LNCaP clone FGC (cell line): ENCODE data around the gene ACSS1.

ENCODE experiments used
- DNase-seq: peaks from one replicate; pipeline ENCODE4 v3.0.0-alpha.2; 2011; ENCODE audit warnings: low read depth
- H3K4me3 ChIP-seq: 2 replicates; pipeline ENCODE4 v1.5.1; 2011; ENCODE audit warnings: mild to moderate bottlenecking, low read depth, low read length, control low read depth
- TF ChIP-seq, protein P1 (sequence below): IDR thresholded peaks from 2 replicates; pipeline ENCODE4 v1.5.1; 2012; ENCODE audit warnings: mild to moderate bottlenecking; ENCODE audit not compliant: control insufficient read depth, insufficient read depth; ENCODE audit errors: extremely low read depth

The ACSS1 gene

DNA sequence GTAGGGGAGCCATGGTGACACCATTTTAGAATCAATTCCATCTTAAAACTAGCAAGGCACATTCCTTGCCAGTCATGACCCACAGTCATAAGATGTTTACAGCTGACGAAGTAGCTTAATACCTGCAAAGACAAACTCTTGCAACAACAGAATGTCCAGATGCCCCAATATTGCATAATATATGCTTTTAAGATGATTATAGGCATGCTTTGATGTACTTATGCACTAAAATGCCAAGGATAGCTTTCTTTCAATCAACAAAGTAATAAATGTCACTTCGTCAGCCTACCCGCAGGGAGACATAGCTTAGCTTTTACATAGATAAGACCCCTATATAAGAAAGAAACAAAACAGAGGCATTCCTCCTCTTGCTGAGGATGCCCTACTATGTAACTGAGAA lies 26.7 kb downstream of the ACSS1 start:
- DNase-seq = no peak
- TF ChIP-seq, protein P1, sequence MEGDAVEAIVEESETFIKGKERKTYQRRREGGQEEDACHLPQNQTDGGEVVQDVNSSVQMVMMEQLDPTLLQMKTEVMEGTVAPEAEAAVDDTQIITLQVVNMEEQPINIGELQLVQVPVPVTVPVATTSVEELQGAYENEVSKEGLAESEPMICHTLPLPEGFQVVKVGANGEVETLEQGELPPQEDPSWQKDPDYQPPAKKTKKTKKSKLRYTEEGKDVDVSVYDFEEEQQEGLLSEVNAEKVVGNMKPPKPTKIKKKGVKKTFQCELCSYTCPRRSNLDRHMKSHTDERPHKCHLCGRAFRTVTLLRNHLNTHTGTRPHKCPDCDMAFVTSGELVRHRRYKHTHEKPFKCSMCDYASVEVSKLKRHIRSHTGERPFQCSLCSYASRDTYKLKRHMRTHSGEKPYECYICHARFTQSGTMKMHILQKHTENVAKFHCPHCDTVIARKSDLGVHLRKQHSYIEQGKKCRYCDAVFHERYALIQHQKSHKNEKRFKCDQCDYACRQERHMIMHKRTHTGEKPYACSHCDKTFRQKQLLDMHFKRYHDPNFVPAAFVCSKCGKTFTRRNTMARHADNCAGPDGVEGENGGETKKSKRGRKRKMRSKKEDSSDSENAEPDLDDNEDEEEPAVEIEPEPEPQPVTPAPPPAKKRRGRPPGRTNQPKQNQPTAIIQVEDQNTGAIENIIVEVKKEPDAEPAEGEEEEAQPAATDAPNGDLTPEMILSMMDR = no peak
- no peak overlapping the region for H3K4me3 ChIP-seq

DNA sequence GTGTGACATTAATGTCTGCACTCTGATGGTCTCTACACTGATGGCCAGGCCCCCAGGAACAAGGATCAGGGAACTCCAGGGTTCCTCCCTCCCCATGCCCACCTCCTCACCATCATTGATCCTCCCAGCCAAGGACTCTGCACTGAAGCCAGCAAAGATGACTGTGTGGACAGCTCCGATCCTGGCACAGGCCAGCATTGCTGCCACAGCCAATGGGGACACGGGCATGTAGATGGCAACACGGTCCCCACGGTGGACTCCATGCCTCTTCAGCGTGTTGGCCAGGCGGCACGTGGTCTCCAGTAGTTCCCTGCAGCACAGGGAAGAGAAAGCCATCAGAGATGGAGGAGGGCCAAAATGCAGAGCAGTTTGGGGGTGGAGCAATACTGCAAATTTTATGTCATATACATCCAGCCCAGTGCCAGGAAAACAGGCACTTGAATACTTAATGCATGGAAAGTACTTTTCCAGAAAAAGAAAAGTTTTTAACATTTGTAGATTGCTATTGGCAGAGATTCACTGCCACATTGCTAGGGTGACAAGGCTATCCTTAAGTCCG lies 27.2 kb downstream of the ACSS1 start:
- no peak for DNase-seq
- TF ChIP-seq, protein P1 = no peak
- H3K4me3 ChIP-seq = no peak overlapping the region

- TF ChIP-seq, protein P1 = no peak
- no peak for DNase-seq
- H3K4me3 ChIP-seq = no peak overlapping the region
Observed at GRCh38 chr20:25030007-25030648, 27.8 kb downstream of the ACSS1 start.

DNA sequence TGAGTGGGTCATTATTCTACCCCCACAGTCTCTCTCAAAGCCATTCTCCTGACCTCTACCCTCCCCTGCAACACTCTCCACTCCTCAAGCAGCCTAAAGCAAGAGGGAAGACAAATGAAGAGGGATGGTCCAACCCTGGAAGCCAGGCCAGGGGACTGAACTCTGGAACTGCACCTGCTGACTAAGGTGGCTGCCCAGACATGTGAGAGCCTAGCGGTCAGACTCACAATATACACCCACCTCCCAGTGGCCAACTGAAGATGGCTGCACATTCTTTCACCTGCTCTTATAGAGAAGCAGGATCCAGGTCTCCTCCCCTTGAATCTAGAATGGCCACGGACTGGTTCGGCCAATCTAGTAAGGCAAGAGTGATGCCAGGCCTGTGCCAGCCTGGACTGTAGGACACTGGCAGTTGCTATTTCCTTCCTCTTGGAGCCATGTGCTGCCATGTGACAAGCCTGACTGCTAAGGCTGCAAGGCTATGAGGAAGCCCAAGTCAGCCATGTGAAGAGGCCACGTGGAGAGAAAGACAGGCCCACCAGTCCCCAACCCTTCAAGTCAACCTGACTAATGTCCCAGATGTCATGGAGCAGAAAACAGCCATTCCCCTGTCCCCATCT lies 31.8 kb downstream of the ACSS1 start:
- no peak for DNase-seq
- TF ChIP-seq, protein P1 = no peak
- H3K4me3 ChIP-seq = no peak overlapping the region

GRCh38 chr20:25025091-25025861 lies 32.7 kb downstream of the ACSS1 start:
- TF ChIP-seq, protein P1 = no peak
- H3K4me3 ChIP-seq = no peak overlapping the region
- DNase-seq = no peak

DNA sequence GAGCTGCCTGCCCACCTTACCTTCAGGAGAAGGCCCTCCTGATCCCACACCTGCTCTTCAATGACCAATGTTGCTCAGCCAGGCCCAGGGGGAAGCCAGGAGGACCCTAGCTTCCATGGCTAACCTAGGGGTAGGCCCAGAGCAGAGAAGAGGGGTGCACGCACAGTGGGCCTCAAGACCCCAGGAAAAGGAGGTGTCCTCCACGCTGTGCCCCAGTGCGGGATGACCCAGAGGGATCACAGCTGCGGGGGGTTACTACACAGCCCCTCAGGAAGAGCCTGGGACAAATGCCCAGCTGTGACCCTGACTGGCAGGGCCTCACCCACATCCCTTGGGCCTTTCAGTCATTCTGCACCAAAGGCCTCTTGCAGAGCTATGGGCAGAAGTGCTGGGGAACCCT lies 33.8 kb downstream of the ACSS1 start:
- no peak overlapping the region for H3K4me3 ChIP-seq

More for the DNA sequence above, 33.8 kb downstream of the ACSS1 start:
- no peak for DNase-seq
- TF ChIP-seq, protein P1 = no peak
